H4 (cell line): Measurements from ENCODE around the gene LRRC27. TPM values are rescaled to one million over a fixed set of nuclear protein-coding genes. Genes with fewer than 3 reads are reported as not detected.
A peak's percentile ranks its signal among the peaks of the same experiment; 100 is the strongest.
"Not testable (repeated sequence)": the region's sequence is repeated elsewhere in the genome, so short reads cannot be mapped to it uniquely, and the experiment has no call there.

ENCODE experiments used
- DNase-seq: peaks from one replicate; pipeline ENCODE4 v3.0.0-alpha.2; 2015; ENCODE audit warnings: low spot score
- total RNA-seq: library from RNA; depleted of rRNA; stranded (reverse); fragments of >200 nt; shearing (Covaris generic); gene quantifications from 2 replicates; pipeline ENCODE4 v1.2.3, GENCODE V29; 2014

The LRRC27 gene
- total RNA-seq, 1 experiment from 2014 or later: 4.7 TPM

GRCh38 chr10:132337854-132338253, 5.9 kb downstream of the LRRC27 start:
- not testable (repeated sequence) for DNase-seq

GRCh38 chr10:132338876-132339275, 6.9 kb downstream of the LRRC27 start:
- no peak for DNase-seq

- DNase-seq: no peak
Observed at GRCh38 chr10:132339276-132339675, 7.3 kb downstream of the LRRC27 start.

GRCh38 chr10:132341017-132341416, 9.0 kb downstream of the LRRC27 start:
- DNase-seq: no peak

- no peak for DNase-seq
Observed at GRCh38 chr10:132341781-132342180, 9.8 kb downstream of the LRRC27 start.

- no peak for DNase-seq
Observed at GRCh38 chr10:132342553-132342952, 10.6 kb downstream of the LRRC27 start.

DNA sequence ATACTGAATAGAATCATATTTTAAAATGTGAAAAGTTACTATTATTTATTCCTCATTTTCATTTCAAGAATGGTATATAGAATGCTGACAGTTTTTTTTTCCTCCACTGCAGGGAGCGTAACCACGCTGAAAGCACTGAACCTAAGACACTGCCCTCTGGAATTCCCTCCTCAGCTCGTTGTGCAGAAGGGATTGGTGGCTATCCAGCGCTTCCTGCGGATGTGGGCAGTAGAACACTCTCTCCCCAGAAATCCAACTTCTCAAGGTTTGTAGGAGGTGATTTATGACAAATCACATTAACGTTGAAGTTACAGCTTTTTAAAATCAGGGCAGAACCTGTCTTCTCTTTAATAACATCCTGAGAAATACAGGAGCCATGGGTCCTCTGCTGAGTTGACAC, 12.4 kb downstream of the LRRC27 start:
- no peak for DNase-seq

DNA sequence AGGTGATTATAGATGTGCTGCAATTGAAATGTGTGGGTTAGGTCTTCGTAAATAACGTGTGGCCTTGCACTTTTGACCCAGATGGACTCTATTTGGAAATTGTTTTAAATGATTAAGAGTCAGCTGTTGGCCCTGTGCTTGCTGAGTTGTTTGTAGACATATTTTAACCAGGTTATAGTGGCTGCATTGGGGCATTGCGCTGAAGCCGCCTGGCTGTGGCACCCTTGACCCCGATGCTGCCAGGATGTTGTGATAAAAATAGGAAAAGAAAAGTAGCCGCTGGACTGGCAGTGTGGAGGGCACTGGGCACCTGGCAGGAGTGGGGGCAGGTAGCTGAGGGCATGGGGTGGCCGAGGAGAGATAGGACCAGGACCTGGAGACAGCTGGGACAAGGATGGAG, 13.4 kb downstream of the LRRC27 start:
- DNase-seq: no peak

GRCh38 chr10:132346806-132347205, 14.8 kb downstream of the LRRC27 start:
- DNase-seq: no peak

GRCh38 chr10:132347211-132347930, 15.4 kb downstream of the LRRC27 start:
- no peak for DNase-seq

DNA sequence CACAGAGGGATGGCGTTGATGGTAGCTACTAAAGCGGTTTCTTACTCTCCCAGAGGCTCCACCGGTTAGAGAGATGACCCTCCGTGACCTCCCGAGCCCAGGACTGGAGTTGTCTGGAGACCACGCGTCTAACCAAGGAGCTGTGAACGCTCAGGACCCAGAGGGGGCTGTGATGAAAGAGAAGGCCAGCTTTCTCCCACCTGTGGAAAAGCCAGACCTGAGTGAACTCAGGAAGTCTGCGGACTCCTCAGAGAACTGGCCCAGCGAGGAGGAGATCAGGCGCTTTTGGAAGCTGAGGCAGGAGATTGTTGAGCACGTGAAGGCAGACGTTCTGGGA, 15.9 kb downstream of the LRRC27 start:
- DNase-seq: no peak

- DNase-seq: no peak
Observed at GRCh38 chr10:132349766-132350165, 17.8 kb downstream of the LRRC27 start.

- DNase-seq: no peak
Observed at GRCh38 chr10:132350391-132350790, 18.4 kb downstream of the LRRC27 start.

GRCh38 chr10:132350946-132351345, 19.0 kb downstream of the LRRC27 start:
- no peak for DNase-seq

GRCh38 chr10:132351611-132352010, 19.6 kb downstream of the LRRC27 start:
- no peak for DNase-seq

DNA sequence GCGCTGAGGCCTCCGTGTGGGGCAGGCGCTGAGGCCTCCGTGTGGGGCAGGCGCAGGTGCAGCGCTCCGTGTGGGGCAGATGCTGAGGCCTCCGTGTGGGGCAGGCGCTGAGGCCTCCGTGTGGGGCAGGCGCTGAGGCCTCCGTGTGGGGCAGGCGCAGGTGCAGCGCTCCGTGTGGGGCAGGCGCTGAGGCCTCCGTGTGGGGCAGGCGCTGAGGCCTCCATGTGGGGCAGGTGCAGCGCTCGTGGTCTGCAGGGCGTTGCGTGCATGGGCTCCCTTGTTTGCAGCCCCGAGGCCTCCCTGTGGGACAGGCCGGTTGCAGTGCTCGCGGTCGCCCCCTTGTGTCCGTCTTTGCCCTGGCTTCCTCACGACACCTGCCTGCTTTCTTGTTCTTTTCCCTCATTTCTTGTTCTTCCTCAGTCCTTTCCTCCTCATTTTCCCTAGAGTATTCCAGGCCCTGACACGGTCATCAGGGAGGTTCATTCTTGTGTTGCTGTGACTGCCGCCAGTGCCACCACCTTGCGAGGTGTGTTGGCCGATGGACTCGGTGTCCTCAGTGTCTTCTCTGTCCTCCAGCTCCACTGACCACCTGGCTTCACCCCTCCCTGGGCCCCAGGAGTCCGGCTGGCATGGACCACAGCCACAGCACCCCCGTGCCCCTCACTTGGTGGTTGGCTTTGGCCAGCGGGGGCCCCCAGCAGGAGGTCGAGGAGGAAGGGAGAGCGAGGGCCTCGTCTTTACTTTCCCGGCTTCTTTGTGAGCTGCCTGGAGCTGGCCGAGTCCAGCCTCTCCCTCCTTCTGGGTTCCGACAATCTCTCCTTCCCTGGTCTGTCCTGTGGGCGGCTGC, 20.7 kb downstream of the LRRC27 start:
- DNase-seq: peak; percentile 37

DNA sequence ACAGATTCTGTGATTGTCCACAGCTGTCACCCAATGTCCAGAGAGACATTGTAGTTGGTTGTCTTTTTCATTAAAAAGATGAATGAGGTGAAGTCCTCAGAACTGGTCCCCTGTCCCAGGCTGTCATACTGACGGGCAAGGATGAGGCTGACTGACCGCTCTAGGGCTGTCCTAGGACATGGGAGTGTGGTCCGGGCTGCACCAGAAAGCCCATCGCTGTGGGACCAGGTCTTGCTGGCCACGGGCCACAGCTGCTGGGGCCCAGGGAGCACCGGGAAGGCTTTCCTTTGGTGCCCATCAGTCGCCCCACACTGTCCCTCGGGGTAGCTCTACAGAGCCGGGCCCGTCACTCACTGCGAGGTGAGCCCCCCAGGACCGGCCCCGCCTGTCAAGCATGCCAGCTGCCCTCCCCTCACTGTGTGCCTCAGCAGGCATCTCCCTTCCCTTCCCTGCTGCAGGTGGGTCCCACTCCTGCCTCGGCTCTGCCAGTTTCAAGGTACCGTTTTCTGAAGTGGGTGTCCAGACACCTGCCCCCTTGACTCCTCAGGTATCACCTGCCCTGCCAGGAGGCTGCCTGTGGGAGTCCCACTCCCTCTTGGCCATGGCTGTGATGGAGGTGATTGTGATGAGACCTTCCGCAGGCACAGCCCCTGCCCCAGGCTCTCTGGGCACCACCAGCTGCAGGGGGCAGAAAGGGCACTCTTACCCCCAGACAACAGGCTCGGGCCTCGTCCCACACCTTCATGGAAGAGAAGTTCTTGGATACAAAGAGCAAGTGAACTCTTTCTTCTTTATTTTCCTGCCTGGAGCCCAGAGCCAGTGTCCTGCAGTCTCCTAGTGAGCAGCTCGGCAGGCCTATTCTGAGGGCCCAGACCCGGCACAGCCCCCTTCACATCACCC, 21.7 kb downstream of the LRRC27 start:
- DNase-seq: no peak

DNA sequence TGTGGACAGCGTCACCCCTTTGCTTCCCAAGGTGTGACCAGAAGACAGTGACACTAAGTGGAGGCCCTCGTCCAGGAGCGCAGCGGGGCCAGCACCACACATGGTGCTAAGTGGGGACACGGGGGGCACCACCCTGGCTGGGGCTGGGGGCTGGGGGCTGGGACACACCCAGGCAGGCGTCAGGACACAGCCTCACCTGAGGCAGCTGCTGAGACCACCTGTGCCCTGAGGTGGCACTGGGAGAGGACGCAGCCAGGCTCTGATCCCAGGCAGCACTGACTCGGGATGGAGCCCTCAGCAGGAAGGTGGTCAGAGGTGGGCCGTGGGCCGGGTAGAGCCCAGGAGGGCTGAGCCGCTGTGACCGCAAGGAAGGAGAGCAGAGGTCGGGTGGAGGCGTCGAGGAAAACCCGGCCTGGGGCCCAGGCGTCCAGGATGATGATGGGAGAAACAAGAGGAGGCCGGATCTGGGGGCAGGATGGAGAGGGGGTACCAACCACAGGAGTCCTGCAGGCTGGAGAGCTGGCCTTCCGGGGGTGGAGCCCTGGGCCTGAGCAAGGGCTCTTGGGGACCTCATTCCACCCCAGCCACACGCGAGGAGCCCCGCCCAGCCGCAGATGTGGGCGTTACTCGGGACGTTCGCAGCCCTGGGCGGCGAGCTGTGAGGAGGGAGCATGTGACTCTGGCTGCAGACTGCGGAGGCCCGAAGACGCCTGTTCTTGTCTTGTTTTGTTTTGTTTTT, 22.5 kb downstream of the LRRC27 start:
- no peak for DNase-seq

DNA sequence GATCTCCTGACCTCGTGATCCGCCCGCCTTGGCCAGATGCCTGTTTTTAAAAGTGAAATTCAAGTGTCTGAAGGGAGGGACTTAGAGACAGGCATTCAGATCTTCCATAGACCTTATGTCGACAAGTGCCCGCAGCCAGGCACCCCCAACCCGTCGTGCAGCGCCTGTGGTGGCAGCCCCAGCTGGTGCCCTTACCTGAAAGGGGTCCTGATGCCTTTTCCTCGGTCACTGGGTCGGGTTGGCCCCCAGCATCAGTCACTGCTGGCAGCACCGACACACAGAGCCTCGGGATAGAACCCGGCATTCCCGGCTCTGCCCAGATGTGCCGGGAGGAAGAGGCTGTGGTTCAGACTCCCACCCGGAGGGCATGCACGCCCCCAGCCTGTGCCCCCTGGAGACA, 23.3 kb downstream of the LRRC27 start:
- no peak for DNase-seq

GRCh38 chr10:132355754-132356153, 23.8 kb downstream of the LRRC27 start:
- DNase-seq: no peak

- DNase-seq: no peak
Observed at GRCh38 chr10:132356621-132357195, 24.7 kb downstream of the LRRC27 start.
